Tibial artery (tissue), 4 donors: ENCODE data around the gene VSNL1.

Source experiments
- DNase-seq, 2 donors: peaks; one replicate each; pipeline ENCODE4 v3.0.0-alpha.2; 2019
- H3K27ac ChIP-seq, 2 donors: fragments of 200-600 bp; sonication (generic) in 1 of 2; 1 replicate in 1 of 2; 2 replicates in 1 of 2; pipeline ENCODE4 v1.5.1; 2018 to 2019; ENCODE audit warnings: mild to moderate bottlenecking in 1 of 2
- H3K27me3 ChIP-seq, 2 donors: fragments of 200-600 bp; sonication (generic) in 1 of 2; one replicate each; pipeline versions ENCODE4 v1.5.1 to v1.6.0; 2016 to 2019
- H3K36me3 ChIP-seq, 3 donors: fragments of 200-600 bp; sonication (generic) in 2 of 3; one replicate each; pipeline ENCODE4 v1.5.1; 2016 to 2019; ENCODE audit warnings: mild to moderate bottlenecking in 2 of 3
- H3K4me1 ChIP-seq, 4 donors: fragments of 200-600 bp; sonication (generic) in 2 of 4; 1 replicate in 3 of 4; 2 replicates in 1 of 4; pipeline ENCODE4 v1.5.1; 2016 to 2019
- H3K4me3 ChIP-seq, 2 donors: fragments of 200-600 bp; sonication (generic) in 1 of 2; 1 replicate in 1 of 2; 2 replicates in 1 of 2; pipeline ENCODE4 v1.5.1; 2018 to 2019; ENCODE audit warnings: mild to moderate bottlenecking in 2 of 2
- H3K9me3 ChIP-seq, 3 donors: fragments of 200-600 bp; sonication (generic) in 1 of 3; one replicate each; pipeline ENCODE4 v1.5.1; 2016 to 2019
- intact Hi-C: fragments of 100-400 bp; cut with DNase I; formaldehyde crosslinking; loops from one replicate; pipeline ENCODE4 v1.15.0; 2023; ENCODE audit warnings: low total_unique reads
- TF ChIP-seq, protein P1 (sequence below), 2 experiments: fragments of 200-600 bp in 1 of 2; fragments of 450-650 bp in 1 of 2; IDR thresholded peaks; one replicate each; pipeline ENCODE4 v1.5.1; 2017 to 2019; ENCODE audit warnings: antibody characterized with exemption in 2 of 2, mild to moderate bottlenecking in 1 of 2, moderate library complexity in 1 of 2

VSNL1 gene

DNA sequence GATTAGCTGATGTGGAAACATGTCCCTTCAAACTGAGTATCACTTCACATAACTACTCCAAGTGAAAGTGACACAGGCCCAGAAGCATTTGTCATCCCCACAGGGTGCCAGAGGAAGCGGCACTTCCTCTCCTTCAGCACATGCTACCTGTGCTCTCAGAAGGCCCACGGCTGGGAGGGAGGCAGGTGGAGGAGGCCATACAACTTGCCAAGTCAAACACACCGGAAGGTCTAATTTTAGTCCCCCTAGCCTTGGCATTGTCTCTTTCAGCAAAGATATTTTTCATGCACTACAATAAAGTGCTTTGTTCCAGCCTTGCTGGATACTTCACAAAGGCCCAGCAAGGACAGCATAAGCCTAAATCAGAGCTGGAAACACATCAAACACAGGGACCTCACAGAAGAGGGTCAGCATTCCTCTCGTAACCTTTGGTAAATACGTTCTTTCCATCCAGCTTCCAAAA is 38.0 kb downstream of the VSNL1 start:
- Histone ChIP-seq H3K4me3 (no peak overlapping the region), H3K27ac (no peak overlapping the region), H3K36me3 (no peaks in the 10 kb centered on the region), H3K4me1 (no peaks in the 10 kb centered on the region), H3K27me3 (no peaks in the 10 kb centered on the region), H3K9me3 (no peaks in the 10 kb centered on the region)
- no peak for DNase-seq
- intact Hi-C loops, result loop anchor here (10.0 kb wide), 1 partner anchor 104 kb away; no protein-coding TSS in a partner anchor
- TF ChIP-seq, protein P1, sequence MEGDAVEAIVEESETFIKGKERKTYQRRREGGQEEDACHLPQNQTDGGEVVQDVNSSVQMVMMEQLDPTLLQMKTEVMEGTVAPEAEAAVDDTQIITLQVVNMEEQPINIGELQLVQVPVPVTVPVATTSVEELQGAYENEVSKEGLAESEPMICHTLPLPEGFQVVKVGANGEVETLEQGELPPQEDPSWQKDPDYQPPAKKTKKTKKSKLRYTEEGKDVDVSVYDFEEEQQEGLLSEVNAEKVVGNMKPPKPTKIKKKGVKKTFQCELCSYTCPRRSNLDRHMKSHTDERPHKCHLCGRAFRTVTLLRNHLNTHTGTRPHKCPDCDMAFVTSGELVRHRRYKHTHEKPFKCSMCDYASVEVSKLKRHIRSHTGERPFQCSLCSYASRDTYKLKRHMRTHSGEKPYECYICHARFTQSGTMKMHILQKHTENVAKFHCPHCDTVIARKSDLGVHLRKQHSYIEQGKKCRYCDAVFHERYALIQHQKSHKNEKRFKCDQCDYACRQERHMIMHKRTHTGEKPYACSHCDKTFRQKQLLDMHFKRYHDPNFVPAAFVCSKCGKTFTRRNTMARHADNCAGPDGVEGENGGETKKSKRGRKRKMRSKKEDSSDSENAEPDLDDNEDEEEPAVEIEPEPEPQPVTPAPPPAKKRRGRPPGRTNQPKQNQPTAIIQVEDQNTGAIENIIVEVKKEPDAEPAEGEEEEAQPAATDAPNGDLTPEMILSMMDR (IDR thresholded peaks at IDR 0.05), result no peak

DNA sequence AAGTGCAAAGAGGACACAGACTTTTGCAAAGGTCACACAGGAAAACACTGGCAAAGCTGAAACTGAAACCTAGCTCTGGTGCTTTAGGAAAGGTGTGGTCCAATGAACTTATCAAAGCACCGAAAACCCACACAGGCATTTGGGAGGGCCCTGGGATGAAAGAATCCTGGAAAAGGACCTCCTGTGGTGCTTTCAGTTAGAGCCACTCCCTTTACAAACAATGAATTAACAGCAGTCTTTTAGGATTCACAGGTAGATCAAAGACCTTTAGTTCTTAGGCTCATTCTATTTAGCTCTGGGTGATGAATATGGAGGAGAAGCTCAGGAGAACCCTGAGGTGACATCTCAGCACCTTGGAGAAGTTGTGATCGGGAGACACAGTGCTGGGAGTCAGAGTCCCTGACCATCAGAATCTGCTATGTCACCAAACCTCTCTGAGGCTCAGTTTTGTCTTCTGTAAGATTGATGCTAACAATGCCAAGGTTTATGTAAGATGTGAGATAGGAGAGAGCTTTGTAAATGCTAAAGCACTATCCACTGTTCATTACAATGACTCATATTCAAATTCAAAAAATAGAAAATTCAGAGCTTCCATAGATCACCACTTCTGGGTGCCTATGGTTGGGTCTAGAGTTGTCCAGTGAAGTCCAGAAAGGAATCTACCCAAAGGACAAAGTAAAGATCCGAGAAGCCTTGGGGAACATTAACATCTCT is 39.3 kb downstream of the VSNL1 start:
- no peaks in the 10 kb centered on the region for H3K36me3 ChIP-seq
- H3K4me3 ChIP-seq, result no peak overlapping the region
- TF ChIP-seq, protein P1 (IDR thresholded peaks at IDR 0.05), result no peak
- intact Hi-C loops, result loop anchor here (10.0 kb wide), 1 partner anchor 105 kb away; no protein-coding TSS in a partner anchor
- no peaks in the 10 kb centered on the region for H3K9me3 ChIP-seq
- no peaks in the 10 kb centered on the region for H3K4me1 ChIP-seq
- H3K27me3 ChIP-seq, result no peaks in the 10 kb centered on the region
- no peak for DNase-seq
- no peak overlapping the region for H3K27ac ChIP-seq

DNA sequence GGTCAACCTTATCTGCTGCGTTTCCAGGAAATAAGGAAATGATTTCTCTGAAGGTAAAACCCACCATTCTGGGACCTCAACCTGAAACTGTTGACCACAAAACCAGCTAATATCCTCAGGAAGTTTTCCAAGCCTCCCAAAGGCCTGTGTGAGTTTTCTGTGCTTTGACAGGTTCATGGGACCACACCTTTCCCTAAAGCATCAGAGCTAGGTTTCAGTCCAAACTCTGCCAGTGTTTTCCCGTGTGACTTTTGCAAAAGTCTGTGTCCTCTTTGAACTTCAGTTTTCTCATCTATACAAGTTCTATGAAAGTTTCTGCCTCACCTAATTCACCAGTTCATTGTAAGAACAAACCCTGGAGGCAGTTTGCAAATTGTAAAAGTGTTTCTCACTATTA is 39.8 kb downstream of the VSNL1 start:
- Histone ChIP-seq H3K27me3 (no peaks in the 10 kb centered on the region), H3K4me3 (no peak overlapping the region), H3K27ac (no peak overlapping the region), H3K36me3 (no peaks in the 10 kb centered on the region), H3K4me1 (no peaks in the 10 kb centered on the region), H3K9me3 (no peaks in the 10 kb centered on the region)
- intact Hi-C loops, result no loop called here
- TF ChIP-seq, protein P1 (IDR thresholded peaks at IDR 0.05), result no peak
- DNase-seq, result no peak

DNA sequence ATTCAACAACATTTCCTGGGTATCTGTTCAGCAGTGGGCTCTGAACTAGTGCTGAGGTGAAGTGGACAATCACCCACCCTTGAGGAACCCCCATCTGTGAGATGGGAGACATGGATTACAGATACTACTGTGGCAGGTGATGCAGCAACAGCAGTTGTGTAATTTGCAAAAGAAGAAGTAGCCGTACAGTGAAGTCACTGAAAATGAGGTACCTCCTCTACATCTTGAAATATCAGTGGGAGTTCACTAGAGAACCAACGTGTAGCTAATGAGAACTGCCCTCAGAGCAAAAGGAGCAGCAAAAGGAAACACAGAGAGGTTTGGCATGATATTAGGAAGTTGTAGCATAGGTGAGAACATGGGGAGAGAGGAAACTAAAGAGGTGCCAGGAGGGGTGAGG is 41.3 kb downstream of the VSNL1 start:
- no peaks in the 10 kb centered on the region for H3K9me3 ChIP-seq
- no peaks in the 10 kb centered on the region for H3K4me1 ChIP-seq
- no peak for DNase-seq
- no peak overlapping the region for H3K27ac ChIP-seq
- H3K4me3 ChIP-seq, result no peak overlapping the region
- no peaks in the 10 kb centered on the region for H3K36me3 ChIP-seq
- intact Hi-C loops, result no loop called here
- H3K27me3 ChIP-seq, result no peaks in the 10 kb centered on the region
- TF ChIP-seq, protein P1 (IDR thresholded peaks at IDR 0.05), result no peak

DNA sequence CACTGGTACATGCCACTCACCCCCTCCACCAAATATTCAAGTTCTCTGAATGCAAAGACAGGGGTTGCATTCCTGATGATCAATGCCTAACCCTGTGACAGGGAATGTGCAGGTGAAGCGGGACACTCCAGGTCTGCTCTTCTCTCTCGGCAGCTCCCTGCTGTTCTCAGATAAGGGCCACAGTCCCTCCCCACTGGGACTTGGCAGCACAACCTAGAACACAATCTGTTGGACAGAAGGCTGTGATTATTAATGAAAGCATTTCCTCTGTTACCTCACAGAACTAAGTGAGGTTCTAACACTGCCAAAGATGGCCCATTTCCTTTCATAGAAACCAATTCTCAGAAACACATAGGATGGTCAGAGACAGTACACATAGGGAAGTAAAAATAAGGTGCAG is 42.7 kb downstream of the VSNL1 start:
- H3K27me3 ChIP-seq, result no peaks in the 10 kb centered on the region
- H3K4me1 ChIP-seq, result no peaks in the 10 kb centered on the region
- intact Hi-C loops, result no loop called here
- no peak overlapping the region for H3K4me3 ChIP-seq
- no peak for DNase-seq
- no peaks in the 10 kb centered on the region for H3K9me3 ChIP-seq
- TF ChIP-seq, protein P1 (IDR thresholded peaks at IDR 0.05), result no peak
- H3K36me3 ChIP-seq, result no peaks in the 10 kb centered on the region
- no peak overlapping the region for H3K27ac ChIP-seq
